Measurements from ENCODE around the gene PLIN3.
"Not testable (repeated sequence)": the region's sequence is repeated elsewhere in the genome, so short reads cannot be mapped to it uniquely, and the experiment has no call there.

Gene PLIN3

DNA sequence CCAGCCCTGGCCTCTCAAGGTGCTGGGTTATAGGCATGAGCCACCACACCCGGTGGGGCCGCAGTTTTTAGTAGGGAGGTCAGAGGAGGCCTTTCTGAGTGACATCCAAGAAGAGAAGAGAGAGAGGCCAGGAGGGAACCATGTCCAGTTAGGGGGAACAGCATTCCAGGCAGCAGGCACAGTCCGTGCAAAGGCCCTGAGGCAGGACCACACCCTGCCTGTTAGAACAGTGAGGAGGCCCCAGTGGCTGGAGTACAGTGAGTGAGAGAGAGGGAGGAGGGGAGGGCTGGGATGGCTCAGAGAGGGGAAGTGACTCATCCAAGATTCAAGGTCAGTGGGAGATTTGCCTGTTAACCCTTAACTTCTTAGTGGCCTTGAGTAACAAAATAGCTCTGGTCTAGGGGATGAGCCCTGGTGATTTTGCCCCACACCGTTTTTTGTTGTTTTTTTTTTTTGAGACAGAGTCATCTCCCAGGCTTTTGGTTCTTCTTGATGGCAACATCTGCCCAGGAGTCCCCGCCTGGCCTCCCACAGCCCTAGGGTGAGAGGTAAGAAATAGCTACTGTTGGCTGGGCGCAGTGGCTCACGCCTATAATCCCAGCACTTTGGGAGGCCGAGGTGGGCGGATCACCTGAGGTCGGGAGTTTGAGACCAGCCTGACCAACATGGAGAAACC is 2.7 kb upstream of the PLIN3 start:
- peak overlapping the region in 1 of 2 donors; percentile 52 for H3K27ac ChIP-seq (ENCODE audit: low read depth in 2 of 2, low read length in 2 of 2)
- no peaks in the 10 kb centered on the region for H3K27me3 ChIP-seq (ENCODE audit: control insufficient read depth in 2 of 2, insufficient read depth in 2 of 2, low read length in 2 of 2)
- H3K4me3 ChIP-seq (ENCODE audit: low read length in 2 of 2), result no peak overlapping the region
- H3K9me3 ChIP-seq (ENCODE audit: control insufficient read depth in 2 of 2, low read length in 2 of 2), result no peaks in the 10 kb centered on the region
- H3K36me3 ChIP-seq (ENCODE audit: control insufficient read depth in 2 of 2, insufficient read depth in 2 of 2, low read length in 2 of 2), result no peaks in the 10 kb centered on the region
- peaks cover 11 to 13% of the 10 kb centered on the region in 2 donors for H3K4me1 ChIP-seq (ENCODE audit: control insufficient read depth in 2 of 2, insufficient read depth in 2 of 2, low read length in 2 of 2)
- no peak overlapping the region for H3K9ac ChIP-seq (ENCODE audit: low read depth in 1 of 2, low read length in 2 of 2)

DNA sequence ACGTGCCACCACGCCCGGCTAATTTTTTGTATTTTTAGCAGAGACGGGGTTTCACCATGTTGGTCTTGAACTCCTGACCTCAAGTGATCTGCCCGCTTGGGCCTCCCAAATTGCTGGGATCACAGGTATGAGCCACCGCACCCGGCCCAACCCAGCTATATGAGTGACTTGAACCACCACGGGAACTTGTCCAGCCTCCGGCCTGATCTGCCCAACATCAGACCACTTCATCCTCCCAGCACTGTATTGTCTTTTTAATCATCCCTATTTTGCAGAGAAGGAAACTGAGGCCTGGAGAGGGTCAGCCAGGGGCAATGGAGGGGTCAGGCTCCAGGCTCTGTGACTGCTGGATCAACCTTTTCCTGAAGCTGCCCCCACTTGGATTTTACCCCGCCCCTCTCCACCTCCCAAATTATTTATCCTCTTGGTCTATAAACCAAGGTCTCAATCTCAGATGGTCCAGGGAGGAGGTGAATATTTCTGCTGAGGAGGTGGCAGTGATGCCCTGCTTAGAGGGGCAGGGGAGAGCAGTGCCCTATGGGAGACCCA is 893 bp upstream of the PLIN3 start:
- no peak overlapping the region for H3K4me3 ChIP-seq (ENCODE audit: low read length in 2 of 2)
- no peaks in the 10 kb centered on the region for H3K27me3 ChIP-seq (ENCODE audit: control insufficient read depth in 2 of 2, insufficient read depth in 2 of 2, low read length in 2 of 2)
- H3K27ac ChIP-seq (ENCODE audit: low read depth in 2 of 2, low read length in 2 of 2), result peak overlapping the region; percentile 83 to 85
- no peak overlapping the region for H3K9ac ChIP-seq (ENCODE audit: low read depth in 1 of 2, low read length in 2 of 2)
- H3K4me1 ChIP-seq (ENCODE audit: control insufficient read depth in 2 of 2, insufficient read depth in 2 of 2, low read length in 2 of 2), result peaks cover 11 to 13% of the 10 kb centered on the region in 2 donors
- no peaks in the 10 kb centered on the region for H3K9me3 ChIP-seq (ENCODE audit: control insufficient read depth in 2 of 2, low read length in 2 of 2)
- H3K36me3 ChIP-seq (ENCODE audit: control insufficient read depth in 2 of 2, insufficient read depth in 2 of 2, low read length in 2 of 2), result no peaks in the 10 kb centered on the region

DNA sequence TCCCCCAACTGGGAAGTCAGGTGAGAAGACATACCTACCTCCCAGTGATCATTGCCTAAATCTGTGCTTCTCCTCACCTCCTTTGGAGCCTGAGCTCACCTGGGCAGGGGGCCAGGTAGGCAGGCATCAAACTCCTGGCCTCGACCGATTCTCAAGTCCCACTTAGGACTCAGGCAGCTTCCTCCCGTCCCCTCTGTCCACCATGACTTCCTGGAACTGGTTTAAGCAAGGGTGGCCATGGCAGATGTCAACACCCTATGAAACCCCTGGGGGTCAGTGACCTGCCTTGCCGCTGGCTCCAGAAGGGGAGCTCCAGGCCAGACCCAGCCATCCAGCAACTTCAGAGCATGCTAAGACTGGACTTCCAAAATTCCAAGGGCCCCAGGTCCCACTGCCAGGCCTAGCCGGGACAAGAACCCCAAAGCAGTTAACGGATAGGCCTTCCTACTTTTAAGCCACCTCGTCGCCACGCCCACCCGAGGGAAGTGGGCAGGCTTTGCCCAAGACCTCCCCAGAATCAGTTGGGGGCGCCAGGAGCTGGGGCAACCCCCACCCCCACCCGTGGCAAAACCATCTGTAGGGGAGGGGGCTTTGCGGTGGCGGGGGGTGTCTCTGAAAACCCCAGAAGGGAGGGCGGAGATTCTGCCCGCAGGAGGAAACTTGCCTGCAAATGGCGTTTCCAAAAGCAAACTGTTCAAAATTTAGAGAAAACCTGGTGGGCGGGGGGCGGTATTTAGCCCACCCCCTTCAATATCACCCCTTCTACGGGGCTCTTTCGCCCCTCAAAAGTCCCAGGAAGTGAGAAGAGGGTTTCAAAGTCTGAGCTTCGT is 657 bp downstream of the PLIN3 start:
- H3K27me3 ChIP-seq (ENCODE audit: control insufficient read depth in 2 of 2, insufficient read depth in 2 of 2, low read length in 2 of 2), result no peaks in the 10 kb centered on the region
- peaks cover 0 to 3% of the 10 kb centered on the region in 2 donors for H3K36me3 ChIP-seq (ENCODE audit: control insufficient read depth in 2 of 2, insufficient read depth in 2 of 2, low read length in 2 of 2)
- peak overlapping the region; percentile 79 to 89 for H3K9ac ChIP-seq (ENCODE audit: low read depth in 1 of 2, low read length in 2 of 2)
- H3K27ac ChIP-seq (ENCODE audit: low read depth in 2 of 2, low read length in 2 of 2), result peak overlapping the region; percentile 83 to 85
- peak overlapping the region; percentile 82 to 85 for H3K4me3 ChIP-seq (ENCODE audit: low read length in 2 of 2)
- H3K9me3 ChIP-seq (ENCODE audit: control insufficient read depth in 2 of 2, low read length in 2 of 2), result no peaks in the 10 kb centered on the region
- H3K4me1 ChIP-seq (ENCODE audit: control insufficient read depth in 2 of 2, insufficient read depth in 2 of 2, low read length in 2 of 2), result peaks cover 11 to 13% of the 10 kb centered on the region in 2 donors

DNA sequence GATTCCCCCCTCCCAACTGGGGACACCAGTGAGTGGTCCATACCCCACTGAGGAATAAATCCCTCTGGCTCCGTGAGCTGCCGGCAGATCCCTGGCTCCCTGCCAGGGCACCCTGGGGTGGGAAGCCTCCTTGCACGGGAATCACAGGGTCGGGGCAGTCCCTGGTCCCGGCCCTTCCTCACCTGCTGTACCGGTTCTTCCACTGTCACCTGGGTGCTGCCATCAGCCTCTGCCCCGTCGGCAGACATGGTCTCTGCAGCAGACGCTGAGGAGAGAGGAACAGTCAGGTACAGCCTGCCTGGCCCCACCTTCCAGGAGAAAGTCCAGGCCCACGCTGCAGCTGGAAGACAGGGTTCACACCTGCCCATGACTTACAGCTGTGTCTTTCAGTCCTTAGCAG is 6.3 kb downstream of the PLIN3 start:
- Histone ChIP-seq H3K27ac (ENCODE audit: low read depth in 2 of 2, low read length in 2 of 2) (peak overlapping the region; percentile 71 to 72), H3K36me3 (ENCODE audit: control insufficient read depth in 2 of 2, insufficient read depth in 2 of 2, low read length in 2 of 2) (peaks cover 11 to 20% of the 10 kb centered on the region in 2 donors)

DNA sequence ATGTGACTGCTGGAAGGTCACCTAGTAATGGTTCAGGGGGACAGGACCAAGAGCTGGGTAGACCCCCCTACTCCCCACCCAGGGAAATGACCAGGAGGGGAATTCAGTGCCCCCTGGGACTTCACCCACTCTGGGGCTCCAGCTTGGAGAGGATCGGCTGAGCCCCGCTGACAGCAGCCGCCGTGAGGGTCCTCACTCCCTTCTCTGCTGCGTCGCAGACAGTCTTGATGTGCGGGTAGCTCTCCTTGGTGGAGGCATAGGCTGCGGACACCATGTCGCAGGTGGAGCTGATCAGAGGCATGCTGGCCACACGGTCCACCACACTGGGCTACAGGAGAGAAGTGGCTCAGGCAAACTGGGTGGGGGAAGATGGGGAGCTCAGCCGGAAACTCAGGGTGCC is 7.8 kb downstream of the PLIN3 start:
- Histone ChIP-seq H3K36me3 (ENCODE audit: control insufficient read depth in 2 of 2, insufficient read depth in 2 of 2, low read length in 2 of 2) (peaks cover 20 to 29% of the 10 kb centered on the region in 2 donors), H3K9me3 (ENCODE audit: control insufficient read depth in 2 of 2, low read length in 2 of 2) (no peaks in the 10 kb centered on the region), H3K4me3 (ENCODE audit: low read length in 2 of 2) (no peak overlapping the region), H3K4me1 (ENCODE audit: control insufficient read depth in 2 of 2, insufficient read depth in 2 of 2, low read length in 2 of 2) (peaks cover 5 to 9% of the 10 kb centered on the region in 2 donors), H3K27me3 (ENCODE audit: control insufficient read depth in 2 of 2, insufficient read depth in 2 of 2, low read length in 2 of 2) (no peaks in the 10 kb centered on the region), H3K27ac (ENCODE audit: low read depth in 2 of 2, low read length in 2 of 2) (no peak overlapping the region), H3K9ac (ENCODE audit: low read depth in 1 of 2, low read length in 2 of 2) (no peak overlapping the region)

More for the DNA sequence above, 6.3 kb downstream of the PLIN3 start:
- Histone ChIP-seq H3K4me3 (ENCODE audit: low read length in 2 of 2) (no peak overlapping the region), H3K4me1 (ENCODE audit: control insufficient read depth in 2 of 2, insufficient read depth in 2 of 2, low read length in 2 of 2) (peaks cover 5 to 9% of the 10 kb centered on the region in 2 donors), H3K27me3 (ENCODE audit: control insufficient read depth in 2 of 2, insufficient read depth in 2 of 2, low read length in 2 of 2) (no peaks in the 10 kb centered on the region), H3K9me3 (ENCODE audit: control insufficient read depth in 2 of 2, low read length in 2 of 2) (no peaks in the 10 kb centered on the region), H3K9ac (ENCODE audit: low read depth in 1 of 2, low read length in 2 of 2) (peak overlapping the region in 1 of 2 donors; percentile 42)

DNA sequence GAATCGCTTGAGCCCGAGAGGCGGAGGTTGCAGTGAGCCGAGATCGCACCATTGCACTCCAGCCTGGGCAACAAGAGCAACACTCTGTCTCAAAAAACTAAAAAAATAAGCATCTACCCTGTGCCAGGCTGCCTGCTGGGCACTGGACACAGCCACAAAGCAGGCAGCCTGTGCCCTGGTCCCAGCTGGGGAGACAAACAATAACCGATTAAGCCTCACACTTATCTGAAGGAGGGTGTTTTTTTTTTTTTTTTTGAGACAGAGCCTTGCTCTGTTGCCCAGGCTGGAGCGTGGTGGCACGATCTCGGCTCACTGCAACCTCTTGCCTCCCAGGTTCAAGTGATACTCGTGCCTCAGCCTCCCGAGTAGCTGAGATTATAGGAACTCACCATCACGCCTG is 11.0 kb downstream of the PLIN3 start:
- H3K9ac ChIP-seq (ENCODE audit: low read depth in 1 of 2, low read length in 2 of 2); H3K27ac ChIP-seq (ENCODE audit: low read depth in 2 of 2, low read length in 2 of 2); H3K4me3 ChIP-seq (ENCODE audit: low read length in 2 of 2); H3K27me3 ChIP-seq (ENCODE audit: control insufficient read depth in 2 of 2, insufficient read depth in 2 of 2, low read length in 2 of 2); H3K4me1 ChIP-seq (ENCODE audit: control insufficient read depth in 2 of 2, insufficient read depth in 2 of 2, low read length in 2 of 2); H3K9me3 ChIP-seq (ENCODE audit: control insufficient read depth in 2 of 2, low read length in 2 of 2): not testable (repeated sequence)
- H3K36me3 ChIP-seq (ENCODE audit: control insufficient read depth in 2 of 2, insufficient read depth in 2 of 2, low read length in 2 of 2), result peaks cover 21 to 34% of the 10 kb centered on the region in 2 donors

DNA sequence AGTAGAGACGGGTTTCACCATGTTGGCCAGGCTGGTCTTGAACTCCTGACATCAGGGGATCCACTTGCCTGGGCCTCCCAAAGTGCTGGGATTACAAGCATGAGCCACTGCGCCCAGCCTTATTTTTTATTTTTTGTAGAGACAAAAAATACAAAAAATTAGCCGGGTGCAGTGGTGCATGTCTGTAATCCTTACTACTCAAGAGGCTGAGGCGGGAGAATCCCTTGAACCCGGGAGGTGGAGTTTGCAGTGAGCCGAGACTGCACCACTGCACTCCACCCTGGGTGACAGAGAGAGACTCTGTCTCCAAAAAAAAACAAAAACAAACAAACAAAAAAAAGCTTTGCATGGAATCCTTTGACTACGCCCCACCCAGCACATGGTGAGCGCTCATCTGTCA is 14.0 kb downstream of the PLIN3 start:
- H3K4me1 ChIP-seq (ENCODE audit: control insufficient read depth in 2 of 2, insufficient read depth in 2 of 2, low read length in 2 of 2); H3K9me3 ChIP-seq (ENCODE audit: control insufficient read depth in 2 of 2, low read length in 2 of 2); H3K9ac ChIP-seq (ENCODE audit: low read depth in 1 of 2, low read length in 2 of 2); H3K27ac ChIP-seq (ENCODE audit: low read depth in 2 of 2, low read length in 2 of 2); H3K4me3 ChIP-seq (ENCODE audit: low read length in 2 of 2); H3K27me3 ChIP-seq (ENCODE audit: control insufficient read depth in 2 of 2, insufficient read depth in 2 of 2, low read length in 2 of 2): not testable (repeated sequence)
- peaks cover 11 to 29% of the 10 kb centered on the region in 2 donors for H3K36me3 ChIP-seq (ENCODE audit: control insufficient read depth in 2 of 2, insufficient read depth in 2 of 2, low read length in 2 of 2)

DNA sequence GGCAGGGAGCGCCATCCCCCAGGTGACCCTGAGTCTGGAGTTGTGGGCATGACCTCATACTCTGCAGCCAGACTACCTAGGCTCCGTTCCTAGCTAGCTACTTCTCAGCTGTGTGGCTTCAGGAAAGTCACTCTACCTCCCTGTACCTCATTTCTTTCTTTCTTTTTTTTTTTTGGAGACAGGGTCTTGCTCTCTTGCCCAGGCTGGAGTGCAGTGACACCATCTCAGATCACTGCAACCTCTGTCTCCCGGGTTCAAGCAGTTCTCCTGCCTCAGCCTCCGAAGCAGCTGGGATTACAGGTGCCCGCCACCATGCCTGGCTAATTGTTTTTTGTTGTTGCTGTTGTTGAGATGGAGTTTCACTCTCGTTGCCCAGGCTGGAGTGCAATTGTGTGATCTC is 15.0 kb downstream of the PLIN3 start:
- no peaks in the 10 kb centered on the region for H3K27me3 ChIP-seq (ENCODE audit: control insufficient read depth in 2 of 2, insufficient read depth in 2 of 2, low read length in 2 of 2)

DNA sequence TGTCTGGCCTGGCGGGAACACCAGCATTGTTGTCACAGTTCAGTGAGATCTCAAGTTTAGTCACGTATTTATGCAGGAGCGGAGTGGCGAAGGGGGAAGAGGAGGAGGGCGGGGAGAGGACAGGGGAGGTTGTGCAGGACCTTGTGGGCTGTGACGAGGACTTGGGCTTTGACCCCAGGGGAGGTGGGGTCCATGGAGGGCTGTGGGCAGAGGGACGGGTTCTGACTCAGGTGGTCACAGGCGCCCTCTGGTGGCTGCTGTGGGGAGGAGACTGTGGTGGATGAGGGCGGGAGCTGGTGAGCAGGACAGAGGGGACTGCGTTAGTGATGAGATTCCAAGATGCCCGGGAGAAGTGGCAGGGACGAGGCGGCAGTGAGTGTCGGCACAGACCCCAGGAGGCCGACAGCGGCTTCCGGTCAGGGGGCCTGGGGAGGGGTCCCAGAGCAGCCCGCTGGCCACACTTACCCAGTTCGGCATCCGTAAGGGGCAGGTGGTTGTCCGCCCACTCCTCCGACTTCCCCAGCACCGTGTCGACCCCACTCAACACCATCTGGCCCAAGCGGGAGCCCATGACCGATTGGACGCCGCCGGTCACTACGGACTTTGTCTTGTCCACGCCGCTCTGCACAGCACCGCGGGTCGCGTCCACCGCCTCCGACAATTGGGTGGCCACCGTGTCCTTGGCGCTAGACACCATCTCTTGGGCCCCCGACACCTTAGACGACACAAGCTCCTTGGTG is 15.7 kb downstream of the PLIN3 start:
- Histone ChIP-seq H3K36me3 (ENCODE audit: control insufficient read depth in 2 of 2, insufficient read depth in 2 of 2, low read length in 2 of 2) (peaks cover 16 to 36% of the 10 kb centered on the region in 2 donors), H3K4me1 (ENCODE audit: control insufficient read depth in 2 of 2, insufficient read depth in 2 of 2, low read length in 2 of 2) (no peaks in the 10 kb centered on the region), H3K9me3 (ENCODE audit: control insufficient read depth in 2 of 2, low read length in 2 of 2) (no peaks in the 10 kb centered on the region), H3K27ac (ENCODE audit: low read depth in 2 of 2, low read length in 2 of 2) (no peak overlapping the region), H3K4me3 (ENCODE audit: low read length in 2 of 2) (no peak overlapping the region), H3K9ac (ENCODE audit: low read depth in 1 of 2, low read length in 2 of 2) (no peak overlapping the region), H3K27me3 (ENCODE audit: control insufficient read depth in 2 of 2, insufficient read depth in 2 of 2, low read length in 2 of 2) (no peaks in the 10 kb centered on the region)

More for the DNA sequence above, 15.0 kb downstream of the PLIN3 start:
- Histone ChIP-seq H3K4me3 (ENCODE audit: low read length in 2 of 2) (no peak overlapping the region), H3K4me1 (ENCODE audit: control insufficient read depth in 2 of 2, insufficient read depth in 2 of 2, low read length in 2 of 2) (no peaks in the 10 kb centered on the region), H3K27ac (ENCODE audit: low read depth in 2 of 2, low read length in 2 of 2) (no peak overlapping the region), H3K36me3 (ENCODE audit: control insufficient read depth in 2 of 2, insufficient read depth in 2 of 2, low read length in 2 of 2) (peaks cover 13 to 37% of the 10 kb centered on the region in 2 donors), H3K9ac (ENCODE audit: low read depth in 1 of 2, low read length in 2 of 2) (no peak overlapping the region), H3K9me3 (ENCODE audit: control insufficient read depth in 2 of 2, low read length in 2 of 2) (no peaks in the 10 kb centered on the region)
